NCI-H1417 treated with DMSO at 0.1 percent for 48 hours (cell line): ENCODE data around the gene PLCE1.

Experiments used
- DNase-seq: peaks from one replicate; lab custom pipeline; 2025; lab: John Stamatoyannopoulos, UW

Gene PLCE1

GRCh38 chr10:94024407-94024806 is 30.7 kb downstream of the PLCE1 start:
- no peak for DNase-seq

GRCh38 chr10:94025806-94026205 is 32.1 kb downstream of the PLCE1 start:
- DNase-seq, result no peak

- no peak for DNase-seq
Measured at GRCh38 chr10:94027197-94027596, 33.5 kb downstream of the PLCE1 start.

- no peak for DNase-seq
Measured at GRCh38 chr10:94029955-94030354, 36.2 kb downstream of the PLCE1 start.

GRCh38 chr10:94035982-94036765 is 42.4 kb downstream of the PLCE1 start:
- peak; percentile 0 for DNase-seq

GRCh38 chr10:94036766-94037033 is 43.0 kb downstream of the PLCE1 start:
- no peak for DNase-seq

- no peak for DNase-seq
Measured at GRCh38 chr10:94037286-94037685, 43.6 kb downstream of the PLCE1 start.

- DNase-seq, result no peak
Measured at GRCh38 chr10:94038024-94038423, 44.3 kb downstream of the PLCE1 start.

- DNase-seq, result no peak
Measured at GRCh38 chr10:94041206-94041605, 47.5 kb downstream of the PLCE1 start.

GRCh38 chr10:94042001-94042833 is 48.5 kb downstream of the PLCE1 start:
- DNase-seq, result no peak

- DNase-seq, result no peak
Measured at GRCh38 chr10:94042834-94043175, 49.1 kb downstream of the PLCE1 start.
